ENCODE measurements around the gene PLEKHN1.
"Not testable (repeated sequence)": the region's sequence is repeated elsewhere in the genome, so short reads cannot be mapped to it uniquely, and the experiment has no call there.

PLEKHN1 gene

DNA sequence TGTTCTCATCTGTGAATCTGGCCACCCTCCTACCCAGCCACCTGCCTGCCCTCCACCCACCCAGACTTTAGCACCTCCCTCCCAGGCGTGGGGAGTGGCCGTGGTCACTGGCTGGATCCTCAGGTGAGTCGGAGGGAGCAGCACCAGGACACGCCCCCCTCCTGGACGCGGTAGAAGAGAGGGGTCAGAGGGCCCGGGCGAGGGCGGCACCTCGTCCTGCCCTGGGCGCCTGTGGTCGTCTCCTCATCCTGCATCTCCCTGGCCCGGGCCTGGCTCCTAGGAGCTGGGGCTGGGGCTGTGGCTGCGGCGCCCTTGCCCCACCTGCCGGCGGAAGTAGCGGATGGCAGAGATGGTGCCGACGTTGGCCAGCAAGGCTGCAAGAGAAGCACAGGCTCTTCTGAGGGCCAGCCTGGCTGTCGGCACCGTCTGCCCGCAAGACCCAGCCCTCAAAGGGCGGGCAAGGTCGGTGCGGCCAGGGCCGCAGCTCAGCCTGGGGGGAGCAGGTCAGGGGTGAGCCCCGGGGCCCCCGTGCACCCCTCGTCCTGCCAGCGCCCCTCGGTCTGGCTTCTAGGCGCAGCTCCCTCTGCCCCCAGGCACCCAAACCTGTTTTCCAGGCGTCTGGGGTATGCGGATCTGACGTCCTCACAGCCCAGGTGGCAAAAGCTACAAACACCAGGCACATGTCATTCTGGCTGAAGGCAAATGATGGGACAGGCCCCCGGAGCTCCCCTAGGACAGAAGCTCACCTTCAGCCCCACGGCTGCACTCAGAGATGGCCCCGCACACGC is 9.8 kb downstream of the PLEKHN1 start:
- DNase-seq, result no peak

DNA sequence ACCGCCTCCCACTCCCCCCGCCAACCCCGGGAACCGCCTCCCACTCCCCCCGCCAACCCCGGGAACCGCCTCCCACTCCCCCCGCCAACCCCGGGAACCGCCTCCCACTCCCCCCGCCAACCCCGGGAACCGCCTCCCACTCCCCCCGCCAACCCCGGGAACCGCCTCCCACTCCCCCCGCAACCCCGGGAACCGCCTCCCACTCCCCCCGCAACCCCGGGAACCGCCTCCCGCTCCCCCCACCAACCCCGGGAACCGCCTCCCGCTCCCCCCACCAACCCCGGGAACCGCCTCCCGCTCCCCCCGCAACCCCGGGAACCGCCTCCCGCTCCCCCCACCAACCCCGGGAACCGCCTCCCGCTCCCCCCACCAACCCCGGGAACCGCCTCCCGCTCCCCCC is 10.5 kb downstream of the PLEKHN1 start:
- not testable (repeated sequence) for DNase-seq

DNA sequence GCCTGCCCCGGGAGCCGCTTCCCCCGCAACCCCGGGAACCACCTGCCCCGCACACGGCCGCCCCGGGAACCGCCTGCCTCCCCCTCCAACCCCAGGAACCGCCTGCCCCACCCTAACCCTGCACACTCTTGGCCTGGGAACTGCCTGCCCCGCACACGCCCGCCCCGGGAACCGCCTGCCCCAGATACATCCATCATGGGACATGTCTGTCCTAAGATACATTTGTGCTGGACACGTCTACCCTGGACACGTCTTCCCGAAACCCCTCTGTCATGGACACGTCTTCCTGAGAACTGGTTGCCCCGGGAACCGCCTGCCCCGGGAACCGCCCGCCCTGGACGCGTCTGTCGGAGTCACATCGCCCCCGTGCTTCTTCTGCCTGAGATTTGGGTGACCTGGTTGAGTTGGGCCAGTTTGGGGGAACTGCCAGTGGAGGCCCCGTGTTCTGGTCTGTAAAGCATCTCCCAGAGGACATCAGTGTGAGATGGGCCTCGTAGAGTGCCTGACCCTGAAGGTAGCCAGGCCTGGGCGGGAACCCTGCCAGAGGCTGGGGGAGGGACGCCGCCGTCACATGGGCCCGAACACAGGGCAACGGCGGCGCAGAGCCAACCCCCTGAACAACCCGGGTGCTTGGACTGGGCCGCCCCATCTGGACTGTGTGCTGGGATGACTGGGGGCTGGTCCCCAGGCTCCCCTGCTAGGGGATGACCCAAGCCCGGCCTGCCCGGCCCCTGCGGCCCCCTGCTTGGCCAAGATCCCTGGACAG is 12.0 kb downstream of the PLEKHN1 start:
- no peak for DNase-seq

DNA sequence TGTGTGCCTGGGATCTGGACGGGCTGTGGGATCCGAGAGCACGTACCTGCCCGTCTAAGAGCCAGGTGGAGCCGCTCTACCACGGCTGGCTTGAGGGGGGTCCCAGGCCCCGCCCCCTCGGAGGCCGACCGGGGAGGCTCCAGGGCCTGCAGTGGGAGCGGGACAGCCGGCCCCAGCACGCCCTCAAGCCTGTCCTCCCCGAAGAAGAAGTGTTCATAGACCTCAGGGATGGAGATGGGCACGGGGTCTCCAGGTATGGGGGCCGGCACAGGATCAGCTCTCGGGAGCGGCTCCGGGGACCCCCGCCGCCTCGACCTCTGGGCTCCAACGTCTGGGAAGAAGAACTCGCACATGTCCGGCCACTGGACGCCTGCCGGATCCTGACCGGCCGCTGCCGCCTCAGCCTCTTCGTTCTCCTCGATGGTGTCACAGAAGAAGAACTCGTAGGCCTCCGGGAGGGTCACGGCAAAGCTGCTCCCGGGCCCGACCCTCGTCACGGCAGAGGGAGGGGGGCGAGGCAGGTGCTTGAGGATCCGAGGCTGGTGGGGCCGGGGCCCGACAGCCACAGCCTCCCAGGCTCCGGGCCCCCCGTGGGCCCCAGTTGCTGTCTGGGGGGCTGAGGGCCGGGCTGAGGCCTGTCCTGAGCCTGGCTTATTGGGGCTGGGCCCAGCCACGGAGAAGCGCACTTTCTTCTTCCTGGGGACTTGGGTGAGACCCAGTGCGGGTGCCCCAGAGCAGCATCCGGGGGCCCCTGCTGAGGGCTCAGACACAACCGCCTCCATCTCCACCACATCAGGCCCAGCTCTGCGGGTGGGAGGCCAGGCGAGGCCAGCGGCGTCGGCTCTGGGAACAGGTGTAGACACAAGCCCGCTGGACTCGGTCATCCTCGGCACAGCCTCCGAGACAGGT is 12.8 kb downstream of the PLEKHN1 start:
- no peak for DNase-seq

DNA sequence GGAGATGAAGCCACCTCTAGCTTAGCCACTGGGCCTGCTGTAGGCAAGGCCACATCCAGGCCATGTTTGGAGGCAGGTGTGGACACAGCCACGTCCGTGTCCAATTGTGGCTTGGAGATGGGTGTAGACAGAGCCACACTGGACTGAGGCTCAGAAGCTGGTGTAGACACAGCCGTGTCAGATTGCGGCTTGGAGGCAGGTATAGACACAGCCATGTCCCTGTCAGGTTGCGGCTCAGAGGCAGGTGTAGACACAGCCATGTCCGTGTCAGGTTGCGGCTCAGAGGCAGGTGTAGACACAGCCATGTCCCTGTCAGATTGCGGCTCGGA is 13.4 kb downstream of the PLEKHN1 start:
- no peak for DNase-seq

DNA sequence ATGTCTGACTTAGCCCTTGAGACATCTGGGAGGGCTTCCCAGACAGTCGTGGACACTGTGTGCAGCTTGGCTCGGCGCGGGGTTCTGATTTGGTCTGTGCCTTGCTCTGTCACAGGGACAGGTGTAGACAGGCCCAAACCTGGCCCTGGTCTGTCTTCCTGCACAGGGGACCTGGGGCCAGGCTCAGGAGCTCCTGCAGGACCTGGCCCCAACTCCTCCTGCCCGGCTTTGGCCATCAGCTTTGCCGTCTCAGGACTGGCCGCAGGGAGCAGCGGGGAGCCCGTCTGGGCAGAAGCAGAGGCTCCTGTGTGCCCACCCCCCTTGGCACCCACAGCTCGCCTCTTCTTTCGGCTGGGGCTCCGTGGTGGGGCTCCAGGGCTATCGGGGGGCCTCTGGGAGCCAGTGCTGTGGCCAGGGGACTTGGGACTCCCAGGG is 13.9 kb downstream of the PLEKHN1 start:
- DNase-seq, result no peak

DNA sequence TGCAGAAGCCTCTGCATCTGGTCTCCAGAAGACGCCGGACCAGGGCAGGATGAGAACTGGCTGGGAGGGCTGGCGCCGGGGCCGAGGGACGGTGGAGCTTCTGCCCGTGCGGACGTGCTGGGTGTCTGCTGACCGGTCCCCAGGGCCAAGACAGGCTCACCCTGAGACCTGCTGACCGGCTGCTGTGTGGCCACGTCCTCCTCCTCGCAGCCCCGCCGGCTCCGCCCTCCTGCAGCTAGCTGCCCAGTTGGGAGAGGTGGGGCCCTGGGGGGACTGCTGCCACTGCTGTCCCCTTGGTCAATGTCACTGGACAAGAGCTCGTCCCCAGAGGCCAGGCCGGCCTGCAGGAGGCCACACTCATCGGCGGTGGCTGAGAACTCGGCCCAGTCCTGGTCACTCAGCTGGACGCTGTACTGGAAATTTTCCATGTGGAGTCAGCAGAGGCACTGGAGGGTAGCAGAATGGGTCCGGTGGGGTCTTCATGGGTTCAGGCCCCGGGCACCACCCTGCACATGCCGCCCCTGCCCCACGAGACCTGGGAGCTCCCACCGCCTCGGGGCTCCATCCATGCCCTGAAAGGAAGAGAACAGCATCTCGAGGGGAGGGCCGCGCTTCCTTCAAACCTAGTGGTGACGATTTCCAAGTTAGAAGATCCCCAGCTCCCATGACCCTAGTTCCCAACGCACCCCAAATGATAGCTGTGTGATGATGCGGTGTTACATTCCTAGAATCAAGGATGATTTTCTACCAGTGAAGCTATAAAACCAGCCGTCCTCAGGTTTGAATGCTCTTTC is 14.5 kb downstream of the PLEKHN1 start:
- DNase-seq, result no peak

DNA sequence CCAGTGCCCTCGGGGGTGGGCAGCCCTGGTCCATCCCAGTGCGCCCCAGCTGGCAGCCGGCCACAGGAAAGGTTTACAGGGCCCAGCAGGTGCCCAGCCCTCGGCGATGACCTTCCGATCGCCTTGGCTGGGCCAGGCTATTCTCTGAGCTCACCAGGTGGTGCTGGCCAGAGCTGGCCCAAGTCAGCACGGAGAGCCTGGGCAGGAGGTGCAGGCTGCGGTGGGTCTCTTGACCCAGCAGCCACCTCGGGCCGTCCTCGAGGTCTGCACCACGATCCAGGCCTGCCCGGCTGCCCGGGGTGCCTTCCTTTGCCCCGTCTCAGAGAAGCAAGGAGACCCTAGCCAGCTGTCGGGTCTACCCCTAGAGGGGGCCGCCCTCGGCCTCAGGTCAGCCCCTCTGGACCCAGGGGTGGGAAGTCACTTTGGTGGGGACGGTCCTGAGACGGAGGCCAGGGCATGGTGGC is 15.2 kb downstream of the PLEKHN1 start:
- no peak for DNase-seq

DNA sequence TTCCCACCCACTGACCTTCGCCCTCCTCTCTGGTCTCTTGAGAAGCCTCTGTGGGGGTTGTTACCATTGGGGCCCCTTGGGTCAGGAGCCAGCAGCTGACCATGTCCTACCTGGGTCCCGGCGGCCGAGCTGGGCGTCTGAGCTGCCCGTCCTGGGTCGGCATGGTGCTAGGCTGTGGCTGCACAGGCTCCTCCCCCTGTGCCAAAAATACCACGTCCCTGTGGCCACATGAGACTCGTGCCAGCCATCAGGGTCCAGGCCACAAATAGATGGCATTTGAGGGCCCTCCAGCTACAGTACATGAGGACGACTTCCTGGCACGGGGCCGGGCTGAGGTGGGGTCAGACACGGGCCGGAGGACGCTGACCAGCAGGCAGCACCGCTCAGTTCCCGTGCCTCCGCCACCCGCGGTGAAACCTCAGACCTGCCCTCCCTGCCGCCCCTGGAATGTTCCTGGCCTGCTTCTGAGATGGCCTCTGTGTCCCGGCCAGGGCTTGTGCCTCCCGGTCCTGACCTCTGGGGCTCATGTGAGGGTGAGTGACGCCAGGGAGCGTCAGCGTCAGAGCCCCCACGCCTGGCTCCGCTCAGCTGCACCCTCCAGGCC is 15.8 kb downstream of the PLEKHN1 start, which contains the start of gene PERM1:
TSS of gene PERM1 (minus strand) at position 139 of the 604 bp plus-strand sequence. CDS start 1,064 bp downstream, outside the sequence.
- DNase-seq, result no peak

DNA sequence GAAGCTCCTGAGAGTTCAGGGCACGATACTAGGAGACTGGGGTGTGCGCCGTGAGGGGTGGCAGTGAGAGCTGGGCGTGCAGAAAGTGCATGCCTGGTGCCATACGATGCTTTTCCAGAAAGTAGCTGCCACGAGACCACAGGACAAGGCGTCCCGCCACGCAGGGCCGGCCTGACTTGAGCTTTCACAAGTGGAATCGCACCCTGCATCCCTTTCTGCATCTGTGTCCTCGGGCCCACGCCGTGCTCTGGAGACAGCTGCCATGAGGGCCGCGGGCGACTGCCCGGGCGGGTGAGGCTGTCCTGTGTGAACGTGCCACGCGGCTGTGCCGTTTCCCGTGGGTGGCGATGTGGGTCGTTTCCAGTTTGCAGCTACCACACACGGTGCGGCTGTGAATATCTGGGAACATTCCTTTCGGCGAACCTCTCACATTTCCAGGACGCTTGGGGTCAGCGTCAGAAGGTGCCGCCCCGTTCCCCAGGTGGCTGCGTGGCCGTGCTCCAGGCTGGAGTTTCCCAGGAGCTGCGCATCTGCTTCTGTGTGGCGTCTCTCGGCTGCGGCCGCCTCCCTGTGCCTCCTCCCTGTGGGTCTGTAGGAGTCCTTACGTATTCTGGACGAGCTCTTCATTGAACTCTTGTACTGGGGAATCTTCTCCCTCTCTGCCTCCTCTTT is 16.6 kb downstream of the PLEKHN1 start:
- no peak for DNase-seq

DNA sequence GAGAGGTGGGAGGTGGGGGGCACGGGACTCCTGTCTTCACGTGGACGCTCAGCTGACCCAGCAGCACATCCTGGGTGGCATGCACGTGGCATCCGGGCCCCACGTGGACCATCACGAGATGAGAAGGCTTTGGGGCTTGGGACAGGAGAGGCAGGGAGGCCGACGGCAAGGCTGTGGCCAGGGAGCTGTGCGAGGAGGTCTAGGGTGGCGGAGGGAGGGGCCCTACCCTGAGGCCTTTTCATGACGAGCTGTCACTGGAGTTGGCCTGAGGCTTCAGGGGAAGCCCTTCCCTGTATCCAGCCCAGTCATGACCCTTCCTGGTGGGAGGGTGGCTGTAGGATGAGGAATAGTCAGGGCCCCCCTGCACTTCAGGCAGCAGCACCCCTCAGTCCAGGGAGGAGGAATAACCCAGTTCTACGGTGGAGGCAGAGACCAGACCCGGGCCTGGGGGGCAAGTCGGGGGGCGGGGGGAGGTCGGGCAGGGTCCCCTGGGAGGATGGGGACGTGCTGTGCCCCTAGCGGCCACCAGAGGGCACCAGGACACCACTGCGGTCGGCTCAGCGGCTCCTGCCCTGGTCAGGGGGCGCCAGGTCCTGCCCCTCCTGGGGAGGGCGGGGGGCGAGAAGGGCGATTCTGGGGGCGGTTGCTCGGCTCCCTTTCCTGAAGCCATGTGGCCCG is 17.7 kb downstream of the PLEKHN1 start:
- DNase-seq, result peak; percentile 58

DNA sequence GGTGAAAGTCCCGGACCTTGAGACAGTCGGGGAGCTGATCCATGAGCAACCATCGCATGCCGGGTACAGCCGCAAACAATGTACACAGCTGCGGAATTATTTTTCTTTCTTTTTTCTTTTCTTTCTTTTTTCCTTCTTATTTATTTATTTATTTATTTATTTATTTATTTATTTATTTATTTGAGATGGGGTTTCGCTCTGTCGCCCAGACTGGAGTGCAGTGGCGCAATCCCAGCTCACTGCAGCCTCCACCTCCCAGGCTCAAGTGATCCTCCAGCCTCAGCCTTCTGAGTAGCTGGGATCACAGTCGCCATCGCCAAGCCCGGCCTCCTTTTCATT is 18.2 kb downstream of the PLEKHN1 start:
- DNase-seq, result no peak

DNA sequence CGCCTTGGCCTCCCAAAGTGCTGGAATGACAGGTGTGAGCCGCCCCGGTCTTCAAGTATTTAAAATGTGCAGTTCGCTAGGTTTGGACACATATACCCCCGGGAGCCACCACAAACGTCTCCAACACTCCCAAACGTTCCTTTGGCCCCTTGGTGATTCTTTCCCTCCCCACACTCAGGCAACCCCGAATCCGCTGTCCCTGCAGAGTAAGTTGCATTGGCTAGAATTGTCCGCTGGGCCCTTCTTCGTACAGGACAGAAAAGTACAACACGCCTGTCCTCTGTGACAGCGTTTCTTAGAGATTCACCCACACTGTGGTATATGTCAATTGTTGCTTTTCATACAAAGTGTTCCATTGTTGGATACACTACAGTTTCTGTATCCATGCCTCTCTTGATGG is 18.8 kb downstream of the PLEKHN1 start:
- DNase-seq, result no peak

DNA sequence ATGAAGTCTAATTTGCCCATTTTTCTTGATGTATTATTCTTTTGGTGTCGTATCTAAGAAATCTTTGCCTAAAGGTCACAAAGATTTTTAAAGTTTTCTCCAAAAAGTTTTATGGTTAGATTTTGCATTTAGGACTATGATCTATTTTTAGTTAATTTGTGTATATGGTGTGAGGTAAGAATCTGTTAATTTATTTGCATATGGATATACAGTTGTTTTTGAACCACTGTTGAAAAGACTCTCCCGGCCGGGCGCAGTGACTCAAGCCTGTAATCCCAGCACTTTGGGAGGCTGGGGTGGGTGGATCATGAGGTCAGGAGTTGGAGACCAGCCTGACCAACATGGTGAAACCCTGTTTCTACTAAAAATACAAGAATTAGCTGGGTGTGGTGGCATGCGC is 21.8 kb downstream of the PLEKHN1 start:
- not testable (repeated sequence) for DNase-seq

DNA sequence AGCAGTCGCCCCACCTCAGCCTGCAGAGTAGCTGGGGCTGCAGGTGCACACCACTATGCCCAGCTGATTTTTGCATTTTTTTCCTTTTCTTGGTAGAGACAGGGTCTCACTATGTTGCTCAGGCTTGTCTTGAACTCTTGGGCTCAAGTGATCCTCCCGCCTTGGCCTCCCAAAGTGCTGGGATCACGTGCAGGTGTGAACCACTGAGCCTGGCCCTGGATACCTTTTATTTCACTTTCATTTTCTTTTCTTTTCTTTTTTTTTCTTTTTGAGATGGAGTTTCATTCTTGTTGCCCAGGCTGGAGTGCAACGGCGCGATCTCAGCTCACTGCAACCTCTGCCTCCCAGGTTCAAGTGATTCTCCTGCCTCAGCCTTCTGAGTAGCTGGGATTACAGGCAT is 25.0 kb downstream of the PLEKHN1 start:
- not testable (repeated sequence) for DNase-seq

DNA sequence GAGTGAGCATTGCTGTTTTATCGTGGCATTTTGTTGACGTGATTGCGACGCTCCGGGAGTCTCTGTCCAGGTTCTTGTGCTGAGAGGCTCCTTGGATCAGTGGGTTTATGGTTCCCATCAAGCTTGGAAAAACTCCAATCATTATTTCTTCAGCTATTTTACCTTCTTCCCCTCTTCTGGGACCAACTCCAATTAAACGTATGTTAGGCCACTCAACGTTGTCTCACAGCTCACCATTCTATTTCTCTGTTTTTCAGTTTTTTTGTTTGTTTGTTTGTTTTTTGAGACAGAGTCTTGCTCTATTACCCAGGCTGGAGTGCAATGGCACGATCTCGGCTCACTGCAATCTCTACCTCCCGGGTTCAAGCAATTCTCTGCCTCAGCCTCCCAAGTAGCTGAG is 25.6 kb downstream of the PLEKHN1 start:
- DNase-seq, result no peak

DNA sequence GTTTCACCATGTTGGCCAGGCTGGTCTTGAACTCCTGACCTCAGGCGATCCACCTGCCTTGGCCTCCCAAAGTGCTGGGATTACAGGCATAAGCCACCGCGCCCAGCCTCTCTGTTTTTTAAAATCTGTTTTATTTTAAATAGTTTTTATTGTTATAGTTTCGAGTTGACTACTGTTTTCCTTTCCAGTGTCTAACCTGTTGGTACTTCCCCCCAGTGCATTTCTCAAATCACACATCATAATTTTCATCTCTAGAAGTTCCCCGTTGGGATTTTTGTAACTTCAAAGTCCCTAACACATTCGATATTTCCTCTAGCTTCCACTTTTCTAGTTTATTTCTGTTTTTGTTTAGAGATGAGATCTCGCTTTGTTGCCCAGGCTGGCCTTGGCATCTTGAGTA is 26.1 kb downstream of the PLEKHN1 start:
- DNase-seq, result no peak

DNA sequence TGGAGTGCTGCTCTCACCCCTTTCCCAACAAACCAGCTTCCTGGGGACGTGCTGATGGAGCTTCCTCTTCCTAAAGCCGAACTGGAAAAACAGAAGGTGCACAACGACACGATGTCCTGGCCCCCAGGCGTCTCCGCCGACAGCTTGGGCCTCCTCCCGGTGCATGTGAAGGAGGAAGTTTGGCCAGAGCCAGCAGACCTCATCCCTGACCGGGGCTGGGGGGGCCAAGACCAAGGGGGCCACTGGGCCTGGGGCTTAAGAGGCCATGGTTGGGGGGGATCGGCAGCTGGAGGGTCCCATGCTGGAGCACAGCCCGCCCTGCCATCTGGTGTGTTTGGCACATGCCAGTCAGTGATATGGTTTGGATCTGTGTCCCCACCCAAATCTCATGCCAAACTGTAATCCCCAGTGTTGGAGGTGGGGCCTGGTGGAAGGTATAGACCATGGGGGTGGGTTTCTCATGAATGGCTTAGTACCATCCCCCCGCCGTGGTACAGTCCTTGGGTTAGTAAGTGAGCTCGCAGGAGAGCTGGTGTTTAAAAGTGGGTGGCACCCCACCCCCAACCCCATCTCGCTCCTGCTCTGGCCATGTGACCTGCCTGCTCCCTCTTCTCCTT is 27.2 kb downstream of the PLEKHN1 start:
- no peak for DNase-seq

DNA sequence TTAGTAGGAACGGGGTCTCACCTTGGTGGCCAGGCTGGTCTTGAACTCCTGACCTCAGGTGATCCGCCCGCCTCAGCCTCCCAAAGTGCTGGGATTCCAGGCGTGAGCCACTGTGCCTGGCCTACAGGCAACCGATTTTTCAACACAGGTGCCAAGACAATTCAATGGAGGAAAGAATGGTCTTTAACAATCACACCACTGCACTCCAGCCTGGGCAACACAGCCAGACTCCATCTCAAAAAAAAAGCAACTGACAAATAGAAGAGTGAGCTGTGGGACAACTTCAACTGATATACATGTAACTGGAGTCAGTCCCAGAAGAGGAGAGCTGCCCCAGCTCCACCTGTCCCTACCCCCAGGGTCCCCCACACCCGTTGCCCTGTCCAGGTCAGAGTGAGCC is 28.3 kb downstream of the PLEKHN1 start:
- DNase-seq, result not testable (repeated sequence)
